GM12874 (cell line): ENCODE measurements around the gene TTYH3.

Source experiments
- CTCF ChIP-seq: IDR thresholded peaks from 2 replicates; pipeline ENCODE4 v1.5.1; 2011; ENCODE audit warnings: low read depth, mild to moderate bottlenecking, control low read depth, low read length, moderate library complexity; ENCODE audit not compliant: insufficient read depth

The TTYH3 gene

GRCh38 chr7:2623698-2624014, 8.1 kb upstream of the TTYH3 start:
- no peak for TF ChIP-seq CTCF

- TF ChIP-seq CTCF, result no peak
Measured at GRCh38 chr7:2624293-2624886, 7.4 kb upstream of the TTYH3 start.

- TF ChIP-seq CTCF, result no peak
Measured at GRCh38 chr7:2626498-2627117, 5.2 kb upstream of the TTYH3 start.

- no peak for TF ChIP-seq CTCF
Measured at GRCh38 chr7:2627258-2628129, 4.3 kb upstream of the TTYH3 start.

GRCh38 chr7:2628130-2628482, 3.7 kb upstream of the TTYH3 start:
- TF ChIP-seq CTCF, result no peak

- no peak for TF ChIP-seq CTCF
Measured at GRCh38 chr7:2628891-2629290, 2.9 kb upstream of the TTYH3 start.

- no peak for TF ChIP-seq CTCF
Measured at GRCh38 chr7:2629746-2630681, 1.8 kb upstream of the TTYH3 start.
